K562 (cell line): ENCODE results near the gene ARHGEF12. TPM values are rescaled to one million over a fixed set of nuclear protein-coding genes. Genes with fewer than 3 reads are reported as not detected.
A peak's percentile ranks its signal among the peaks of the same experiment; 100 is the strongest.

Experiments
- ATAC-seq: fragments of 200-7000 bp; cut with Tn5 transposase; 3 replicates; pipeline ENCODE4 v1.9.1; 2020; ENCODE audit warnings: moderate library complexity
- BruUV-seq: library from RNA; stranded (reverse); fragments of 400-500 nt; replicated peaks from 2 replicates; lab custom pipeline; 2021; lab: Mats Ljungman, UMichigan
- CTCF ChIA-PET: fragments of 300-600 bp; formaldehyde crosslinking; extraction: SDS; loops from one replicate; lab custom pipeline; 2021; ENCODE audit warnings: low intra/inter-chr PET ratio; lab: Yijun Ruan, JAX
- POLR2A ChIA-PET: fragments of 300-600, 350-650 bp; sonication (Branson Sonifier 250); formaldehyde crosslinking; extraction: SDS; loops from one replicate; lab custom pipeline; 2021; ENCODE audit warnings: antibody characterized with exemption, inconsistent platforms; lab: Yijun Ruan, JAX
- DNase-seq, 4 experiments: peaks; one replicate each; pipeline versions ENCODE4 v3.0.0 to v3.0.0-alpha.2; 2011 to 2018; ENCODE audit warnings: low spot score in 3 of 4, mixed read lengths in 3 of 4; ENCODE audit errors: extremely low read depth in 1 of 4
- FAIRE-seq: peaks from 2 replicates; lab custom pipeline; 2011; peaks lifted over from hg19 to GRCh38; lab: Jason Lieb, UNC
- H2AFZ ChIP-seq: 2 replicates; pipeline ENCODE4 v1.6.0; 2011; ENCODE audit warnings: low read depth, low read length, control low read depth, inconsistent platforms
- H3K27ac ChIP-seq: fragments of 200-600 bp; 3 replicates; pipeline ENCODE4 v1.8.0; 2011; ENCODE audit warnings: low read depth, mild to moderate bottlenecking, control low read depth, inconsistent platforms, low read length, moderate library complexity, mixed read lengths; ENCODE audit errors: extremely low read depth
- H3K27me3 ChIP-seq, 2 experiments: fragments of 300-600 bp in 1 of 2; 2 replicates in 1 of 2; 3 replicates in 1 of 2; pipeline versions ENCODE4 v1.6.0 to v1.8.0; 2011; ENCODE audit warnings: inconsistent platforms in 2 of 2, low read length in 2 of 2, mild to moderate bottlenecking in 1 of 2, mixed read lengths in 1 of 2, moderate library complexity in 1 of 2; ENCODE audit not compliant: control insufficient read depth in 2 of 2, insufficient read depth in 2 of 2
- H3K36me3 ChIP-seq: fragments of 300-600 bp; 3 replicates; pipeline ENCODE4 v1.8.0; 2011; ENCODE audit warnings: mild to moderate bottlenecking, low read length, inconsistent platforms; ENCODE audit not compliant: control insufficient read depth, insufficient read depth
- H3K4me1 ChIP-seq, 2 experiments: fragments of 200-600 bp in 1 of 2; replicated peaks in 1 of 2; 2 replicates in 1 of 2; 3 replicates in 1 of 2; pipeline versions ENCODE4 v1.5.1 to v1.8.0; 2011; ENCODE audit warnings: inconsistent platforms in 2 of 2, low read length in 2 of 2, mild to moderate bottlenecking in 1 of 2, mixed read lengths in 1 of 2, moderate library complexity in 1 of 2; ENCODE audit not compliant: control insufficient read depth in 2 of 2, insufficient read depth in 2 of 2
- H3K4me2 ChIP-seq: 2 replicates; pipeline ENCODE4 v1.6.1; 2011; ENCODE audit warnings: low read length, control low read depth, inconsistent platforms, mixed read lengths; ENCODE audit not compliant: insufficient read depth
- H3K4me3 ChIP-seq: fragments of 200-600 bp; sonication (generic), shearing (Covaris generic); 2 replicates; pipeline ENCODE4 v1.5.1; 2016; ENCODE audit warnings: control low read depth, inconsistent platforms
- H3K79me2 ChIP-seq: fragments of 200-600 bp; 3 replicates; pipeline ENCODE4 v1.8.0; 2011; ENCODE audit warnings: low read length, inconsistent platforms; ENCODE audit not compliant: control insufficient read depth, insufficient read depth
- H3K9ac ChIP-seq, 2 experiments: 2 replicates each; pipeline versions ENCODE4 v1.6.0 to v1.6.1; 2011; ENCODE audit warnings: low read depth in 2 of 2, low read length in 2 of 2, control low read depth in 1 of 2, inconsistent platforms in 1 of 2, mild to moderate bottlenecking in 1 of 2, mixed read lengths in 1 of 2; ENCODE audit not compliant: insufficient read depth in 1 of 2
- H3K9me1 ChIP-seq: one replicate; pipeline ENCODE4 v1.6.0; 2011; ENCODE audit warnings: inconsistent platforms, mild to moderate bottlenecking, low read length, moderate library complexity; ENCODE audit not compliant: control insufficient read depth, insufficient read depth
- H3K9me3 ChIP-seq: replicated peaks from 2 replicates; pipeline ENCODE4 v1.5.1; 2011; ENCODE audit warnings: low read depth, low read length, inconsistent platforms; ENCODE audit not compliant: control insufficient read depth, insufficient read depth
- H4K20me1 ChIP-seq: replicated peaks from 2 replicates; pipeline ENCODE4 v1.6.1; 2011; ENCODE audit warnings: low read length, inconsistent platforms, mixed read lengths; ENCODE audit not compliant: control insufficient read depth, insufficient read depth
- CEBPG ChIP-seq, 3 experiments: fragments of 200-800 bp in 1 of 3; sonication (Bioruptor generic) in 1 of 3; sonication (generic) in 1 of 3; formaldehyde crosslinking in 1 of 3; IDR thresholded peaks in 2 of 3; conservative IDR thresholded peaks in 1 of 3; 2 replicates each; pipeline versions ENCODE4 v1.6.1 to v1.8.0; 2016 to 2022; ENCODE audit warnings: missing compliant biosample characterization in 2 of 3, missing genetic modification characterization in 2 of 3, mild to moderate bottlenecking in 1 of 3, missing genetic modification reagents in 1 of 3
- CTBP1 ChIP-seq: fragments of 450-650 bp; IDR thresholded peaks from 2 replicates; pipeline ENCODE4 v1.6.1; 2016; ENCODE audit warnings: borderline replicate concordance
- HOXB6 ChIP-seq: fragments of 250-450 bp; sonication (Bioruptor Pico); IDR thresholded peaks from 2 replicates; pipeline ENCODE4 v1.5.1; 2022; ENCODE audit warnings: mild to moderate bottlenecking, borderline replicate concordance
- MAZ ChIP-seq, 2 experiments: fragments of 450-650 bp in 1 of 2; sonication (generic) in 1 of 2; formaldehyde crosslinking; IDR thresholded peaks in 1 of 2; conservative IDR thresholded peaks in 1 of 2; 2 replicates each; pipeline versions ENCODE4 v1.4.0 to v1.5.0; 2020; ENCODE audit warnings: mild to moderate bottlenecking in 1 of 2, missing genetic modification reagents in 1 of 2
- NFATC3 ChIP-seq: fragments of 450-650 bp; IDR thresholded peaks from 2 replicates; pipeline ENCODE4 v1.6.1; 2017; ENCODE audit warnings: mild to moderate bottlenecking
- POU5F1 ChIP-seq: fragments of 150-350 bp; IDR thresholded peaks from 2 replicates; pipeline ENCODE4 v1.6.1; 2014; ENCODE audit warnings: borderline replicate concordance, low read length, low read depth, mild to moderate bottlenecking; ENCODE audit not compliant: partially characterized antibody
- SAFB2 ChIP-seq: fragments of 200-400 bp; formaldehyde crosslinking; IDR thresholded peaks from 2 replicates; pipeline ENCODE4 v1.6.1; 2018; ENCODE audit warnings: borderline replicate concordance, low read length, low read depth, moderate library complexity; ENCODE audit not compliant: severe bottlenecking
- SNIP1 ChIP-seq: fragments of 450-650 bp; IDR thresholded peaks from 2 replicates; pipeline ENCODE4 v1.7.1; 2017; ENCODE audit warnings: low read depth, mild to moderate bottlenecking
- SPI1 ChIP-seq: IDR thresholded peaks from 2 replicates; pipeline ENCODE4 v1.6.1; 2011; ENCODE audit warnings: low read depth, low read length, control low read depth, borderline replicate concordance
- TCF7 ChIP-seq: sonication (generic); IDR thresholded peaks from 2 replicates; pipeline ENCODE4 v1.6.1; 2016; ENCODE audit warnings: antibody characterized with exemption, borderline replicate concordance
- ZFPM2 ChIP-seq: fragments of 250-450 bp; sonication (Bioruptor Pico); IDR thresholded peaks from 2 replicates; pipeline ENCODE4 v1.5.1; 2022; ENCODE audit warnings: mild to moderate bottlenecking
- ZNF282 ChIP-seq: sonication (generic); formaldehyde crosslinking; IDR thresholded peaks from 2 replicates; pipeline ENCODE4 v1.8.1; 2023; ENCODE audit warnings: missing genetic modification reagents
- WGBS: fragments of 100-300 bp; shearing (Covaris generic); methylation state at CpG from one replicate; pipeline ENCODE4 v1.1.6; 2016; ENCODE audit warnings: low coverage, mixed read lengths; ENCODE audit not compliant: insufficient coverage; ENCODE audit errors: missing lambda C conversion rate; 5-methylcytosine and 5-hydroxymethylcytosine counted together
- in situ Hi-C: fragments of 300-500 bp; cut with MboI; formaldehyde crosslinking; loops from 4 replicates; pipeline ENCODE4 v1.15.0; 2018; ENCODE audit warnings: inconsistent platforms, mixed read lengths
- intact Hi-C: fragments of 100-400 bp; cut with micrococcal nuclease; formaldehyde crosslinking; loops from 2 replicates; pipeline ENCODE4 v1.14.2; 2022
- polyA plus RNA-seq, 8 experiments: library from polyadenylated mRNA; depleted of rRNA in 4 of 8; stranded (reverse) in 5 of 8; unstranded in 3 of 8; fragments of >200 nt; fragmentation: Nextera tagmentation in 2 of 8; fragmentation: Illumina TruSeq in 1 of 8; extraction: Ambion mirVana in 2 of 8; extraction: Trizol in 1 of 8; gene quantifications; 2 replicates each; pipeline versions ENCODE4 v1.2.1 to v1.2.3, GENCODE V29; 2011 to 2014; ENCODE audit warnings: inconsistent platforms in 1 of 8, missing spikeins in 1 of 8
- total RNA-seq, 7 experiments: library from RNA; depleted of rRNA in 6 of 7; stranded (reverse); fragments of >200 nt in 6 of 7; fragmentation: Illumina TruSeq in 2 of 7; extraction: Trizol in 2 of 7; gene quantifications; 2 replicates each; pipeline versions ENCODE4 v1.2.1 to v1.2.3, GENCODE V29; 2011 to 2021; ENCODE audit warnings: low replicate concordance in 1 of 7
- TF ChIP-seq, protein P1 (sequence below), 2 experiments: fragments of 450-650 bp in 1 of 2; sonication (generic) in 1 of 2; formaldehyde crosslinking in 1 of 2; IDR thresholded peaks in 1 of 2; conservative IDR thresholded peaks in 1 of 2; 2 replicates each; pipeline versions ENCODE4 v1.6.1 to v1.8.1; 2016 to 2023; ENCODE audit warnings: mild to moderate bottlenecking in 2 of 2, moderate library complexity in 2 of 2, inconsistent platforms in 1 of 2, missing genetic modification reagents in 1 of 2
- TF ChIP-seq, protein P2 (sequence below): fragments of 450-650 bp; formaldehyde crosslinking; IDR thresholded peaks from 2 replicates; pipeline ENCODE4 v1.4.0; 2020; ENCODE audit warnings: mild to moderate bottlenecking, moderate library complexity
- TF ChIP-seq, protein P3 (sequence below), 3 experiments: fragments of 200-800 bp in 1 of 3; fragments of 250-450 bp in 1 of 3; fragments of 450-650 bp in 1 of 3; sonication (Bioruptor Pico) in 1 of 3; sonication (Bioruptor generic) in 1 of 3; formaldehyde crosslinking in 1 of 3; IDR thresholded peaks; 2 replicates each; pipeline versions ENCODE4 v1.6.1 to v1.8.0; 2016 to 2022; ENCODE audit warnings: mild to moderate bottlenecking in 2 of 3, missing genetic modification characterization in 2 of 3, missing compliant biosample characterization in 1 of 3, moderate library complexity in 1 of 3

ARHGEF12 gene
- total and polyA plus RNA-seq, 9 of the 15 experiments (the other 6 are each of a cell fraction or from before 2014, with no cell fraction given): 3.5 to 51.7 (median 29.5) TPM

DNA sequence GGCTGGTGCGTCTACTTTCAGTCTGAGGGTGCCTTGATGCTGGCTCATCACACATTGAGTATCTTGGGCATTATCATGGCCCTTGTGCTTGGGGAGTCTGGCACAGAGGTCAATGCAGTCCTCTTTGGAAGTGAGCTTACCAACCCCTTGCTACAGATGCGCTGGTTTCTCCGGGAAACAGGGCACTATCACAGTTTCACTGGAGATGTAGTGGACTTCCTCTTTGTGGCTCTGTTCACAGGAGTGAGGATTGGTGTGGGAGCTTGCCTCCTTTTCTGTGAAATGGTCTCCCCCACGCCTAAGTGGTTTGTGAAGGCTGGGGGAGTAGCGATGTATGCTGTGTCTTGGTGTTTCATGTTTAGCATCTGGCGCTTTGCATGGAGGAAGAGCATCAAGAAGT, 6.2 kb upstream of the ARHGEF12 start:
- Histone ChIP-seq H3K4me3 (no peak overlapping the region), H3K79me2 (no peaks in the 10 kb centered on the region), H3K27me3 (peaks cover 0 to 3% of the 10 kb centered on the region in 2 experiments; a peak in 1 of 5 replicates), H3K27ac (no peak overlapping the region), H3K4me2 (no peak overlapping the region), H3K4me1 (peaks cover 6 to 22% of the 10 kb centered on the region in 2 experiments; a peak in 4 of 5 replicates), H3K9ac (no peak overlapping the region), H2AFZ (no peak overlapping the region), H3K9me1 (no peaks in the 10 kb centered on the region), H4K20me1 (no peaks in the 10 kb centered on the region), H3K36me3 (no peaks in the 10 kb centered on the region), H3K9me3 (no peaks in the 10 kb centered on the region)
- no peak for ATAC-seq
- no peak for FAIRE-seq
- in situ Hi-C loops (no loop called here), intact Hi-C loops (loop anchor here (10.0 kb wide), 1 partner anchor 355 kb away; no protein-coding TSS in a partner anchor)
- 47% methylated on average over 6 of the region's 6 CpGs for WGBS
- BruUV-seq: no TSS peak
- ChIA-PET POLR2A (interaction anchor here (0.6 kb wide), 1 partner anchor 71 kb away, joined by 5 read pairs; no protein-coding TSS in a partner anchor), CTCF (no interaction called here)
- DNase-seq: no peak
- TF ChIP-seq, protein P1, sequence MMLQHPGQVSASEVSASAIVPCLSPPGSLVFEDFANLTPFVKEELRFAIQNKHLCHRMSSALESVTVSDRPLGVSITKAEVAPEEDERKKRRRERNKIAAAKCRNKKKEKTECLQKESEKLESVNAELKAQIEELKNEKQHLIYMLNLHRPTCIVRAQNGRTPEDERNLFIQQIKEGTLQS (IDR thresholded peaks at IDR 0.05): no peak
- TF ChIP-seq, protein P1 (CRISPR knock-in tag; conservative IDR thresholded peaks at IDR 0.05): no peak
- TF ChIP-seq ZNF282 (CRISPR knock-in tag): no peak
- no peak for TF ChIP-seq SAFB2
- TF ChIP-seq, protein P2, sequence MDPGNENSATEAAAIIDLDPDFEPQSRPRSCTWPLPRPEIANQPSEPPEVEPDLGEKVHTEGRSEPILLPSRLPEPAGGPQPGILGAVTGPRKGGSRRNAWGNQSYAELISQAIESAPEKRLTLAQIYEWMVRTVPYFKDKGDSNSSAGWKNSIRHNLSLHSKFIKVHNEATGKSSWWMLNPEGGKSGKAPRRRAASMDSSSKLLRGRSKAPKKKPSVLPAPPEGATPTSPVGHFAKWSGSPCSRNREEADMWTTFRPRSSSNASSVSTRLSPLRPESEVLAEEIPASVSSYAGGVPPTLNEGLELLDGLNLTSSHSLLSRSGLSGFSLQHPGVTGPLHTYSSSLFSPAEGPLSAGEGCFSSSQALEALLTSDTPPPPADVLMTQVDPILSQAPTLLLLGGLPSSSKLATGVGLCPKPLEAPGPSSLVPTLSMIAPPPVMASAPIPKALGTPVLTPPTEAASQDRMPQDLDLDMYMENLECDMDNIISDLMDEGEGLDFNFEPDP (CRISPR knock-in tag): no peak
- TF ChIP-seq SNIP1: no peak
- no peak for TF ChIP-seq TCF7
- no peak for TF ChIP-seq NFATC3
- TF ChIP-seq POU5F1: no peak
- TF ChIP-seq HOXB6 (CRISPR knock-in tag): no peak
- TF ChIP-seq, protein P3, sequence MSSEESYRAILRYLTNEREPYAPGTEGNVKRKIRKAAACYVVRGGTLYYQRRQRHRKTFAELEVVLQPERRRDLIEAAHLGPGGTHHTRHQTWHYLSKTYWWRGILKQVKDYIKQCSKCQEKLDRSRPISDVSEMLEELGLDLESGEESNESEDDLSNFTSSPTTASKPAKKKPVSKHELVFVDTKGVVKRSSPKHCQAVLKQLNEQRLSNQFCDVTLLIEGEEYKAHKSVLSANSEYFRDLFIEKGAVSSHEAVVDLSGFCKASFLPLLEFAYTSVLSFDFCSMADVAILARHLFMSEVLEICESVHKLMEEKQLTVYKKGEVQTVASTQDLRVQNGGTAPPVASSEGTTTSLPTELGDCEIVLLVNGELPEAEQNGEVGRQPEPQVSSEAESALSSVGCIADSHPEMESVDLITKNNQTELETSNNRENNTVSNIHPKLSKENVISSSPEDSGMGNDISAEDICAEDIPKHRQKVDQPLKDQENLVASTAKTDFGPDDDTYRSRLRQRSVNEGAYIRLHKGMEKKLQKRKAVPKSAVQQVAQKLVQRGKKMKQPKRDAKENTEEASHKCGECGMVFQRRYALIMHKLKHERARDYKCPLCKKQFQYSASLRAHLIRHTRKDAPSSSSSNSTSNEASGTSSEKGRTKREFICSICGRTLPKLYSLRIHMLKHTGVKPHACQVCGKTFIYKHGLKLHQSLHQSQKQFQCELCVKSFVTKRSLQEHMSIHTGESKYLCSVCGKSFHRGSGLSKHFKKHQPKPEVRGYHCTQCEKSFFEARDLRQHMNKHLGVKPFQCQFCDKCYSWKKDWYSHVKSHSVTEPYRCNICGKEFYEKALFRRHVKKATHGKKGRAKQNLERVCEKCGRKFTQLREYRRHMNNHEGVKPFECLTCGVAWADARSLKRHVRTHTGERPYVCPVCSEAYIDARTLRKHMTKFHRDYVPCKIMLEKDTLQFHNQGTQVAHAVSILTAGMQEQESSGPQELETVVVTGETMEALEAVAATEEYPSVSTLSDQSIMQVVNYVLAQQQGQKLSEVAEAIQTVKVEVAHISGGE (CRISPR knock-in tag; IDR thresholded peaks at IDR 0.05): no peak
- TF ChIP-seq CEBPG (CRISPR knock-in tag; IDR thresholded peaks at IDR 0.05): no peak
- no peak for TF ChIP-seq CEBPG (tag; conservative IDR thresholded peaks at IDR 0.05 in 1 of 2, IDR thresholded peaks at IDR 0.05 in 1 of 2)
- peak; percentile 73 for TF ChIP-seq SPI1
- 0 out of 2 replicates have a peak, but pooled peaks have one; percentile 12 for TF ChIP-seq CTBP1
- no peak for TF ChIP-seq ZFPM2
- TF ChIP-seq MAZ (CRISPR knock-in tag; conservative IDR thresholded peaks at IDR 0.05 in 1 of 2, IDR thresholded peaks at IDR 0.05 in 1 of 2): no peak
